NCI-H2196 (cell line): ENCODE measurements around the gene PNLIPRP2.

Experiments
- DNase-seq: peaks from one replicate; lab custom pipeline; 2025; ENCODE audit not compliant: unreplicated experiment; lab: John Stamatoyannopoulos, UW

Gene PNLIPRP2

GRCh38 chr10:116679351-116679750 lies 58.6 kb downstream of the PNLIPRP2 start:
- DNase-seq, result no peak

DNA sequence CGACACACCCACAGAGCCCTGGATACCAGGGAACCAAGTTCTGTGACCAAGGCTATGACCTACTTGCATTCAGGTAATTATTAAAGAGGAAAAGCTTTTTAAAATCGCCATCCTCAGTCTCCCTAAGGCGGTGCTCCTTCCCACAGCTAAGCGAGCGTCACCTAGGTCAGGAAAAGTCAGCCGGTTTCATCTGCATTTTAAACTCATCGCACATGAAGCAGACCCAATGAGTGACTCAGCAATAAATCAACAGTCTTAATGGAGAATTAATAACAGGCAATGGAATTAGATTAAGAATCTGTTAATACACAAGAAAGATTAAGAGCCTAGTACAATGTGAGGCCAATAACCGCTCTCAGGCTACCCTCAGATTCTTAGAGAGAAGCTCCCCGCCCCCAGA lies 62.4 kb downstream of the PNLIPRP2 start:
- DNase-seq, result no peak

GRCh38 chr10:116683821-116684220 lies 63.1 kb downstream of the PNLIPRP2 start:
- DNase-seq, result no peak

DNA sequence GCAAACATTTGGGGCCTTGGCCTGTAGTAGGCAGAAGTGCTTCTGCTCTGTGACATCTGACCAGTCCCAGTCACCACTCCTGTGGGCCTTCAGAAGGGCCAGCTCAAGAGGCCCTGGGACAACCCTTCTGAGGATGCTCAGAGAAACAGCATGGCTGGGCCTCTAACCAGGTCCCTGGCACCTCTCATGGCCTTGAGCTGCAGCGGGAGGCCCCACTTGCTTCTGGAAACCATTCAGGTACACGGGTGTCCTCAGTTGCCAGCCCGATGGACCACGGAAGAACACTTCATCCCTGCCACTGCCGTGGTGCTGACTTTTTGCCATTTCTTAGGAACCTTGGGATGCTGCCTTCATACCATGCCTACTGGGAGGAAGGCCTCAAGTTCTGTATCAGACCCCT lies 64.0 kb downstream of the PNLIPRP2 start:
- DNase-seq, result no peak

- DNase-seq, result no peak
Measured at GRCh38 chr10:116685807-116686206, 65.1 kb downstream of the PNLIPRP2 start.

DNA sequence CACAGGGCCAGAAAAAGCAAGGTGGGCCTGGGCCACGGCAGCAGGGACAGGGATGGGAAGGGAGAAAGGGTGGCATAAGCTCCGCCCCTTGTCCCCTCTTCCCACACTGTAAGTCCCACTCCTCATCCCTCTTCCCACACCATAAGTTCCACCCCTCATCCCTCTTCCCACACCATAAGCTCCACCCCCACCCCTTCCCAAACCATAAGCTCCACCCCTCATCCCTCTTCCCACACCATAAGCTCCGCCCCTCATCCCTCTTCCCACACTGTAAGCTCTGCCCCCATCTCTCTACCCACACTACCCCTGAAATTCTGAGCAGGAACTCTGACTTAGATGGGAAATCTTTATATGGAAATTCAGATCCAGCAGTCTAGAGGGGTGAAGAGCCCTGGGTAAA lies 65.9 kb downstream of the PNLIPRP2 start:
- DNase-seq, result no peak

DNA sequence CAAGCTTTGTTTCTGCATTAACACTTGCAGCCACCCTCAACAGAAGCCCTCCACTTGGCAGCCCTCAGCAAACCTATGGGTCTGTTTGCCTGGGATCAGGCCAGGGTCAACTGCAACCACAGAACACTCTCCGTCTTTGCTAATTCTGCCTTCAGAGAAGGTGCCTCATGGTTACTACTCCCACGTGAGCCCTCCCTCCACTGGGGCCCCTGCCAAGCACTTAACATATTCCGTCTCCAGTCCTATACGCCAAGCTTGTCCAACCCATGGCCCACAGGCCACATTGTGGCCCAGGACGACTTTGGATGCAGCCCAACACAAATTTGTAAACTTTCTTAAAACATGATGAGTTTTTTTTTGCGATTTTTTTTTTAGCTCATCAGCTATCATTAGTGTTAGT lies 66.9 kb downstream of the PNLIPRP2 start:
- no peak for DNase-seq

GRCh38 chr10:116688241-116688711 lies 67.5 kb downstream of the PNLIPRP2 start:
- DNase-seq, result no peak

- DNase-seq, result no peak
Measured at GRCh38 chr10:116688741-116689495, 68.2 kb downstream of the PNLIPRP2 start.

GRCh38 chr10:116689744-116690143 lies 69.0 kb downstream of the PNLIPRP2 start:
- no peak for DNase-seq

DNA sequence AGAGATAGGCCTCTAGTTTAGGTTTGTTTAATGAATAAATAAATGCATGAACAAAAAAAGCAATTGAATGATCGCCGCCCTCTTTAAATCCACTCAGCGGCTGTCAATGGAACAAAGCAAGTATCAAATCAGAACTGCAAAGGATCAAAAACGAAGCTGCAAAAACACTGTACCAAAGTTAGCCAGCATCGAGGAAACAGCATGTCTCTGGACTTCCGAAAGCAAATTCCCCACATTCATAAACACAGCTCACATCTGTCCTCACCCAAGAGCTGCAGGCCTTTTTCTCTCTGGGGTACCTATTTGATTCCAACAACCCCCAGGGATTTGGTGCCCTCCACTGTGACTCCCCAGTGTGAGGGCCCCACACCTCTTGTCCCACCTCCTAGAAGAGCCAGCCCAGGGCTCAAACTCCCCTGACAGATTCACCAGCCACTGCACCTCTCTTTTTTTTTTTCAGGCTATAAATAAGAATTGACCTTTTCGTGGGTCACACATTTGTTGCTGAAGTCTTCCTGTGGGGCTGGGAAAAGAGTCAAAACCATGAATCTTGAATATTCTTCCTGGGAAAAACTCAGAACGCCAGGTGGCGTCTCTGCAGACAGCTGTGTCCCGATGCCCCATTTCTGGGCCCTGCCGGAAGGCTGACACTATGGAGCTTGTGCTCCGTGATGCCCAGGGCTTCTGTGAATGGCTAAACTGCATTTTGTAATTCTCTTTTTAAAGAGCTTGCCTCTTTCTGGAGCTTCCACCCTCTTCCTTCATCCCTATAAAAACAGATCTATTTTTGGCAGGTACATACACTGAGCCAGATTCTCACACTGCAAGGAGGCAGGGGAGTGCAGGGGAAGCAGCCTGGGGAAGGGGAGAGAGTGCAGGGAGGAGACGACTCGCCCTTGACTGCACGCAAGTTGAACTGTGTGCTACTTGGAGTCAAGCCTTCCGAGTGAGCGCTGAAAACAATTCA lies 69.9 kb downstream of the PNLIPRP2 start:
- no peak for DNase-seq

- DNase-seq, result no peak
Measured at GRCh38 chr10:116691635-116692034, 70.9 kb downstream of the PNLIPRP2 start.

GRCh38 chr10:116692225-116692624 lies 71.5 kb downstream of the PNLIPRP2 start:
- no peak for DNase-seq

DNA sequence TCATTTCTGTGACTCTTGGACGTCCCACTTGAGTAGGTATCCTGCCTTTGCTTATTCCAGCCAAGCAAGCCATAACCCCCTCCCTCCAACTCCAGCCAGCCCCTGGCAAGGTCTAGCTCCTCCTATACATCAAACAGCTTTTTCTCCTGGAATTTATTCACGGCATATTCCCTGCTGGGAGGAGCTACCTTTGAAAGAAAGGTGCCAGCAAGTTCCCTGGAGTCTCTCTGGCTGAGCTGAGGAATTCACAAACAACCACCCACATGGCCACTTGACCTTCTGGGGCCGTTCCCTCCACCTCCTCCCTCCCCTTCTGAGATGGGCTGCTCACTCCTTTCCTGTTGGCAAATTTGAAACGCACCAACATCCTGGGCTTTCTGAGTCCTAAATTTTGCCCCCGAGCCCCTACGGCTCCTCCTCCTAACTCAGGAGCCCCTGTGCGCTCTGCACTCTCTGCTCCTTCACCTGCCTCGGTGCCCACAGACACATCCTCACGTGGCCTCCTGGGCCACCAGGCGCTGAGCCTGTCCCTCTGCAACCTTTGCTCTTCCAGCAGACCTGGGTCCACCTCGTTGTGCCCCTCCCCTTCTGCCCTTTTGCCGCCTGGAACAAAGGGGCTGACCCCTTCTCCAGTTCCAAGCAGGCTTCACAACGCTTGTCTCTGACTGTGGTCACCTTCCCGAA lies 73.6 kb downstream of the PNLIPRP2 start:
- no peak for DNase-seq
